NCI-H510A (cell line): ENCODE results near the gene COMTD1.

Source experiments
- DNase-seq: peaks from one replicate; lab custom pipeline; 2025; lab: John Stamatoyannopoulos, UW

The COMTD1 gene

GRCh38 chr10:75245354-75246250 is 9.8 kb upstream of the COMTD1 start:
- peak; percentile 26 for DNase-seq

GRCh38 chr10:75244487-75245353 is 9.0 kb upstream of the COMTD1 start:
- DNase-seq, result no peak

- no peak for DNase-seq
Measured at GRCh38 chr10:75243426-75243825, 7.7 kb upstream of the COMTD1 start.

GRCh38 chr10:75240329-75241076 is 4.7 kb upstream of the COMTD1 start:
- no peak for DNase-seq

GRCh38 chr10:75239096-75239790 is 3.5 kb upstream of the COMTD1 start:
- DNase-seq, result no peak

GRCh38 chr10:75238182-75239095 is 2.7 kb upstream of the COMTD1 start:
- DNase-seq, result no peak

GRCh38 chr10:75236178-75236825 is 545 bp upstream of the COMTD1 start:
- no peak for DNase-seq

GRCh38 chr10:75234683-75235374 is 928 bp downstream of the COMTD1 start:
- peak; percentile 77 for DNase-seq

GRCh38 chr10:75234017-75234682 is 1.6 kb downstream of the COMTD1 start:
- peak; percentile 90 for DNase-seq

GRCh38 chr10:75233444-75234016 is 2.2 kb downstream of the COMTD1 start:
- no peak for DNase-seq

GRCh38 chr10:75231672-75232581 is 3.8 kb downstream of the COMTD1 start:
- DNase-seq, result no peak

GRCh38 chr10:75230600-75231038 is 5.1 kb downstream of the COMTD1 start:
- peak; percentile 43 for DNase-seq

- DNase-seq, result no peak
Measured at GRCh38 chr10:75229971-75230370, 5.8 kb downstream of the COMTD1 start.

- no peak for DNase-seq
Measured at GRCh38 chr10:75228834-75229233, 6.9 kb downstream of the COMTD1 start.

- no peak for DNase-seq
Measured at GRCh38 chr10:75228278-75228677, 7.5 kb downstream of the COMTD1 start.

- no peak for DNase-seq
Measured at GRCh38 chr10:75226656-75227055, 9.1 kb downstream of the COMTD1 start.

- DNase-seq, result no peak
Measured at GRCh38 chr10:75226095-75226494, 9.7 kb downstream of the COMTD1 start.
